CD4-positive, alpha-beta T cell (primary cell): ENCODE results near the gene TNRC6A. TPM values are rescaled to one million over a fixed set of nuclear protein-coding genes. Genes with fewer than 3 reads are reported as not detected.

ENCODE experiments used
- ATAC-seq: fragments of 200-7000 bp; cut with Tn5 transposase; one replicate; pipeline ENCODE4 v1.10.0; 2022; ENCODE audit warnings: mild to moderate bottlenecking; ENCODE audit not compliant: poor library complexity
- CTCF ChIA-PET: fragments of 350-600 bp; sonication (Branson Sonifier 250); formaldehyde crosslinking; loops from one replicate; lab custom pipeline; 2021; ENCODE audit warnings: antibody characterized with exemption, inconsistent platforms; lab: Charles Lee
- POLR2A ChIA-PET: fragments of 350-600 bp; sonication (Branson Sonifier 250); formaldehyde crosslinking; loops from one replicate; lab custom pipeline; 2021; ENCODE audit warnings: antibody characterized with exemption, inconsistent platforms; lab: Charles Lee
- DNase-seq, 14 experiments: peaks; one replicate each; pipeline ENCODE4 v3.0.0-alpha.2; 2013 to 2020; ENCODE audit warnings: mixed read lengths in 2 of 14
- H3K27ac ChIP-seq, 2 donors: one replicate each; pipeline versions ENCODE4 v1.5.1 to v1.7.0; 2013; ENCODE audit warnings: low read length in 2 of 2, low read depth in 1 of 2, mild to moderate bottlenecking in 1 of 2
- H3K27me3 ChIP-seq, 2 experiments: 1 replicate in 1 of 2; 2 replicates in 1 of 2; pipeline versions ENCODE4 v1.6.1 to v1.7.0; 2013; ENCODE audit warnings: low read length in 2 of 2, control low read depth in 1 of 2, mild to moderate bottlenecking in 1 of 2, moderate library complexity in 1 of 2; ENCODE audit not compliant: insufficient read depth in 2 of 2, control insufficient read depth in 1 of 2
- H3K36me3 ChIP-seq: one replicate; pipeline ENCODE4 v1.6.1; 2013; ENCODE audit warnings: low read length, control low read depth; ENCODE audit not compliant: insufficient read depth
- H3K4me1 ChIP-seq: one replicate; pipeline ENCODE4 v1.6.1; 2013; ENCODE audit warnings: low read length, control low read depth; ENCODE audit not compliant: insufficient read depth
- H3K4me3 ChIP-seq: one replicate; pipeline ENCODE4 v1.5.1; 2013; ENCODE audit warnings: mild to moderate bottlenecking, low read length, moderate library complexity
- H3K9me3 ChIP-seq, 2 experiments: 1 replicate in 1 of 2; 2 replicates in 1 of 2; pipeline versions ENCODE4 v1.6.1 to v1.7.0; 2013; ENCODE audit warnings: low read length in 2 of 2, mild to moderate bottlenecking in 2 of 2, control low read depth in 1 of 2, moderate library complexity in 1 of 2; ENCODE audit not compliant: control insufficient read depth in 1 of 2, insufficient read depth in 1 of 2
- H3K27ac Mint-ChIP-seq: one replicate; pipeline ENCODE4 v1.8.0; 2020; ENCODE audit warnings: mixed read lengths
- H3K27me3 Mint-ChIP-seq: one replicate; pipeline ENCODE4 v1.8.0; 2021; ENCODE audit warnings: mixed read lengths
- H3K36me3 Mint-ChIP-seq: one replicate; pipeline ENCODE4 v1.8.0; 2021; ENCODE audit warnings: low read depth, mixed read lengths
- H3K4me1 Mint-ChIP-seq: one replicate; pipeline ENCODE4 v1.8.0; 2021; ENCODE audit warnings: low read depth, mixed read lengths
- H3K4me3 Mint-ChIP-seq: one replicate; pipeline ENCODE4 v1.8.0; 2020; ENCODE audit warnings: mild to moderate bottlenecking, mixed read lengths
- H3K9me3 Mint-ChIP-seq: one replicate; pipeline ENCODE4 v1.8.0; 2020; ENCODE audit warnings: mixed read lengths
- intact Hi-C, 2 experiments: fragments of 100-400 bp; cut with DNase I in 1 of 2; cut with micrococcal nuclease in 1 of 2; formaldehyde crosslinking; loops; one replicate each; pipeline versions ENCODE4 v1.15.1 to v1.9.0; 2023 to 2025; cut with DNase I, micrococcal nuclease
- total RNA-seq, 174 experiments: library from RNA in 2 of 174; stranded (reverse) in 2 of 174; gene quantifications; one replicate each; pipeline ENCODE4 v1.2.3 and lab custom pipeline; 2021 to 2026
- TF ChIP-seq, protein P1 (sequence below): fragments of 200-600 bp; IDR thresholded peaks from one replicate; pipeline ENCODE4 v1.8.0; 2022; ENCODE audit warnings: antibody characterized with exemption, mild to moderate bottlenecking

Gene TNRC6A
- total RNA-seq, 2 experiments from 2014 or later, result 70.4 to 74.6 TPM

- H3K9me3 Mint-ChIP-seq, result no peaks in the 10 kb centered on the region
- Histone ChIP-seq H3K4me3 (no peak overlapping the region), H3K27ac (no peak overlapping the region), H3K4me1 (no peaks in the 10 kb centered on the region), H3K9me3 (no peaks in the 10 kb centered on the region), H3K27me3 (no peaks in the 10 kb centered on the region), H3K36me3 (no peaks in the 10 kb centered on the region)
- no peak overlapping the region for H3K27ac Mint-ChIP-seq
- H3K36me3 Mint-ChIP-seq, result no peaks in the 10 kb centered on the region
- ChIA-PET CTCF (no interaction called here), POLR2A (no interaction called here)
- TF ChIP-seq, protein P1, sequence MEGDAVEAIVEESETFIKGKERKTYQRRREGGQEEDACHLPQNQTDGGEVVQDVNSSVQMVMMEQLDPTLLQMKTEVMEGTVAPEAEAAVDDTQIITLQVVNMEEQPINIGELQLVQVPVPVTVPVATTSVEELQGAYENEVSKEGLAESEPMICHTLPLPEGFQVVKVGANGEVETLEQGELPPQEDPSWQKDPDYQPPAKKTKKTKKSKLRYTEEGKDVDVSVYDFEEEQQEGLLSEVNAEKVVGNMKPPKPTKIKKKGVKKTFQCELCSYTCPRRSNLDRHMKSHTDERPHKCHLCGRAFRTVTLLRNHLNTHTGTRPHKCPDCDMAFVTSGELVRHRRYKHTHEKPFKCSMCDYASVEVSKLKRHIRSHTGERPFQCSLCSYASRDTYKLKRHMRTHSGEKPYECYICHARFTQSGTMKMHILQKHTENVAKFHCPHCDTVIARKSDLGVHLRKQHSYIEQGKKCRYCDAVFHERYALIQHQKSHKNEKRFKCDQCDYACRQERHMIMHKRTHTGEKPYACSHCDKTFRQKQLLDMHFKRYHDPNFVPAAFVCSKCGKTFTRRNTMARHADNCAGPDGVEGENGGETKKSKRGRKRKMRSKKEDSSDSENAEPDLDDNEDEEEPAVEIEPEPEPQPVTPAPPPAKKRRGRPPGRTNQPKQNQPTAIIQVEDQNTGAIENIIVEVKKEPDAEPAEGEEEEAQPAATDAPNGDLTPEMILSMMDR, result no peak
- H3K4me3 Mint-ChIP-seq, result no peak overlapping the region
- ATAC-seq (no peak), DNase-seq (no peak)
- intact Hi-C loops, result no loop called here
- no peaks in the 10 kb centered on the region for H3K4me1 Mint-ChIP-seq
- H3K27me3 Mint-ChIP-seq, result no peaks in the 10 kb centered on the region
Observed at GRCh38 chr16:24846548-24847357, 117.3 kb downstream of the TNRC6A start.

- no peak overlapping the region for H3K4me3 ChIP-seq
- no peak for ATAC-seq
- H3K27me3 Mint-ChIP-seq, result no peaks in the 10 kb centered on the region
- TF ChIP-seq, protein P1, result no peak
- no peaks in the 10 kb centered on the region for H3K9me3 Mint-ChIP-seq
- CTCF ChIA-PET, result no interaction called here
- no peaks in the 10 kb centered on the region for H3K9me3 ChIP-seq
- no peaks in the 10 kb centered on the region for H3K4me1 ChIP-seq
- POLR2A ChIA-PET, result no interaction called here
- H3K4me1 Mint-ChIP-seq, result no peaks in the 10 kb centered on the region
- no peaks in the 10 kb centered on the region for H3K36me3 ChIP-seq
- no peaks in the 10 kb centered on the region for H3K36me3 Mint-ChIP-seq
- H3K27ac ChIP-seq, result no peak overlapping the region
- H3K4me3 Mint-ChIP-seq, result no peak overlapping the region
- no peak overlapping the region for H3K27ac Mint-ChIP-seq
- H3K27me3 ChIP-seq, result no peaks in the 10 kb centered on the region
- intact Hi-C loops, result no loop called here
- no peak for DNase-seq
Observed at GRCh38 chr16:24847358-24847664, 117.9 kb downstream of the TNRC6A start.

DNA sequence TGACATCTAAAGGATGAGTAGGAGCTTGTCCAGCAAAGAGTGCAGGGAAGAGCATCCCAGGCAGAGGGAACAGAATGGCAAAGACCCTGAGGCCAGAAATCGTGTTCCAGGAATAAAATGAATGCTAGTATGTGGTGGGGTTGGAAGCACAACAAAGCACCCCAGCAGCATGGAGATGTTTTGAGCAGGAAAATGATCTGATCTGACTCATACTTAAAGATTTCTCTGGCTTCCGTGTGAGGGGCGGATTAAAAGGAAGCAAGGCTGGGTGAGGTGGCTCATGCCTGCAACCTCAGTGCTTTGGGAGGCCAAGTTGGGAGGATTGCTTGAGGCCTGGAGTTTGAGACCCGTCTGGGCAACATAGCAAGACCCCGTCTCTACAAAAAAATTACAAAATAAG lies 118.6 kb downstream of the TNRC6A start:
- intact Hi-C loops, result no loop called here
- DNase-seq, result no peak
- Mint-ChIP-seq H3K27ac (no peak overlapping the region), H3K36me3 (no peaks in the 10 kb centered on the region), H3K4me3 (no peak overlapping the region), H3K27me3 (no peaks in the 10 kb centered on the region), H3K4me1 (no peaks in the 10 kb centered on the region), H3K9me3 (no peaks in the 10 kb centered on the region)
- TF ChIP-seq, protein P1, result no peak
- Histone ChIP-seq H3K9me3 (no peaks in the 10 kb centered on the region), H3K4me3 (no peak overlapping the region), H3K4me1 (no peaks in the 10 kb centered on the region), H3K36me3 (no peaks in the 10 kb centered on the region), H3K27me3 (no peaks in the 10 kb centered on the region), H3K27ac (no peak overlapping the region)
- ChIA-PET CTCF (no interaction called here), POLR2A (no interaction called here)
- no peak for ATAC-seq
